GM18861 (cell line): ENCODE data around the gene NUMBL.
"Not testable (repeated sequence)": the region's sequence is repeated elsewhere in the genome, so short reads cannot be mapped to it uniquely, and the experiment has no call there.

Source experiments
- ATAC-seq: cut with Tn5 transposase; IDR thresholded peaks from one replicate; pipeline ENCODE4 v1.9.1; 2021; ENCODE audit not compliant: unreplicated experiment

NUMBL gene

GRCh38 chr19:40667602-40668001, 22.8 kb downstream of the NUMBL start:
- ATAC-seq, result no peak

DNA sequence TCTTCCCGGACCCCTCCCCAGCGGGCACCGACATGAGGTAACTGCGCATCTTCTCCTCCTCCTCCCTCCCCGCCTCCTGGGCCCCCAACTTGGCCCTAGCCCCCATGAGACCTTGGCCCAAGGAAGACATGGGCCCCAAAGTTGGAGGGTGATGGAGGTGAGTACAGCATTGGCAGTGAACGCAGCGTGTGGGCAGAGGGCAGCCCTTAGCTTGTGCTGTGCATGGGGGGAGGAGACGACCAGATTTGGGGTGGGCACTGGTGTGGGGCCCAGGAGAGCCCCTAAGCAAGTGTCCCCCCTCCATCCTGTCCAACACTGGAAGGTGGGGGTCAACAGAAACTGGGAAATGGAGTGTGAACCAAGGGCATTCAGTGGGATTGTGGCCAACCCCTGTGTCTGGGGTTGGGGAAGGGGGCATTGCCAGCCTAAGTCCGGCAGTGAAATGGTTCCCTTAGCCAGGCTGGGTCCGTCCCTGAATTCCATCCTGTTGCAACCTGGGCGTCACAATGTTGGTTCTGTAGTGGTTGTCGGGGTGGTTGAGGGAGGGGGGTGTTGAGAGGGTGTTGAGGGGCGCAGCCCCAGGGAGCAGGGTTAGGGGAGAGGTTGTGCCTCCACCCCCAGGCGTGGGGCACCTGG, 23.5 kb downstream of the NUMBL start:
- no peak for ATAC-seq

GRCh38 chr19:40663695-40664692, 26.5 kb downstream of the NUMBL start:
- no peak for ATAC-seq

GRCh38 chr19:40662925-40663694, 27.3 kb downstream of the NUMBL start:
- peak; percentile 68 for ATAC-seq

- no peak for ATAC-seq
Measured at GRCh38 chr19:40661616-40662015, 28.8 kb downstream of the NUMBL start.

- ATAC-seq, result no peak
Measured at GRCh38 chr19:40659566-40659965, 30.9 kb downstream of the NUMBL start.

DNA sequence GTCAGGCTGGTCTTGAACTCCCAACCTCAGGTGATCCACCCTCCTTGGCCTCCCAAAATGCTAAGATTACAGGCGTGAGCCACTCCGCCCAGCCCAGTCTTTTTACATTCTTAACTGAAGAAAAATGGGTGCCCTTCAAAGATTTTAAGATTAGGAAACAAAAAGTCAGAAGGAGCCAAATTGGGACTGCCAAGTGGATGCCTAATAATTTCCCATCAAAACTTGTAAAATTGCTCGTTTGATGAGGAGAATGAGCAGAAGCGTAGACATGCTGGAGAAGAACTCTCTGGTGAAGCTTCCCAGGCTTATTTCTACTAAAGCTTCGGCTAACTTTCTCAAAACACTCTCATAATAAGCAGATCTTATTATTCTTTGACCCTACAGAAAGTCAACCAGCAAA, 31.3 kb downstream of the NUMBL start:
- no peak for ATAC-seq

- ATAC-seq, result no peak
Measured at GRCh38 chr19:40658031-40658430, 32.4 kb downstream of the NUMBL start.

DNA sequence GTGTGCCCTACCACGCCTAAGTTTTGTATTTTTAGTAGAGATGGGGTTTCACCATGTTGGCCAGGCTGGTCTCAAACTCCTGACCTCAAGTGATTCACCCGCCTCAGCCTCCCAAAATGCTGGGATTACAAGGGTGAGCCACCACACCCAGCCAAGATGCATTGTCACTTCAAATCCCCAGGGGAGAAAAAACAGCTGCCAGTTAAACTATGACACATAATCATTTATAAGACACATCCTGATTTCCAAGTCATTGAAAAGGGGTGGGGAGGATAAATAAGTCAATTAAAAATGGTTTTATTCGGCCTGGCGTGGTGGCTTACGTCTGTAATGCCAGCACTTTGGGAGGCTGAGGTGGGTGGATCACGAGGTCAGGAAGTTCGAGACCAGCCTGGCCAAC, 34.8 kb downstream of the NUMBL start:
- not testable (repeated sequence) for ATAC-seq

GRCh38 chr19:40652303-40652702, 38.1 kb downstream of the NUMBL start:
- ATAC-seq, result not testable (repeated sequence)

DNA sequence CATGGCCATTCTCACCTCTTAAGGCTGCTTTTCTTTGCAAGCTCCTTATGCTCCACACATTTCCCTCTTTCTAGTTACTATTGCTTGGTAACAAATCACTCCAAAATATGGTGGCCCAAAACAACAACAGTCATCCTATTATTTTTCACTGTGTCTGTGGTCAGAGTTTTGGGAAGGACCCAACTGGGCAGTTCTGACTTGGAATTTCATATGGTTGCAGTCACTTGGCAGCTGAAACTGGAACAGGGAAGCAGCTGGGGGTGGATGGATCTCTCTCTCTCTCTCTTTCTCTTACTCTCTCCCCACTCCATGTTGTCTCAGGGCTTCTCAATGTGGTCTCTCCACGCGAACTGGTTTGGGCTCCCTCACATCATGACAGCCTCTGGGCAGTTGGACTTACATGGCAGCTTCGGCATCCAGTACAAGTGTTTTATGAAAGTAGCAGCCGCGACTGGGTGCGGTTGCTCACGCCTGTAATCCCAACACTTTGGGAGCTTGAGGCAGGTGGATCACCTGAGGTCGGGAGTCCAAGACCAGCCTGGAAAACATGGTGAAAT, 39.6 kb downstream of the NUMBL start:
- no peak for ATAC-seq

DNA sequence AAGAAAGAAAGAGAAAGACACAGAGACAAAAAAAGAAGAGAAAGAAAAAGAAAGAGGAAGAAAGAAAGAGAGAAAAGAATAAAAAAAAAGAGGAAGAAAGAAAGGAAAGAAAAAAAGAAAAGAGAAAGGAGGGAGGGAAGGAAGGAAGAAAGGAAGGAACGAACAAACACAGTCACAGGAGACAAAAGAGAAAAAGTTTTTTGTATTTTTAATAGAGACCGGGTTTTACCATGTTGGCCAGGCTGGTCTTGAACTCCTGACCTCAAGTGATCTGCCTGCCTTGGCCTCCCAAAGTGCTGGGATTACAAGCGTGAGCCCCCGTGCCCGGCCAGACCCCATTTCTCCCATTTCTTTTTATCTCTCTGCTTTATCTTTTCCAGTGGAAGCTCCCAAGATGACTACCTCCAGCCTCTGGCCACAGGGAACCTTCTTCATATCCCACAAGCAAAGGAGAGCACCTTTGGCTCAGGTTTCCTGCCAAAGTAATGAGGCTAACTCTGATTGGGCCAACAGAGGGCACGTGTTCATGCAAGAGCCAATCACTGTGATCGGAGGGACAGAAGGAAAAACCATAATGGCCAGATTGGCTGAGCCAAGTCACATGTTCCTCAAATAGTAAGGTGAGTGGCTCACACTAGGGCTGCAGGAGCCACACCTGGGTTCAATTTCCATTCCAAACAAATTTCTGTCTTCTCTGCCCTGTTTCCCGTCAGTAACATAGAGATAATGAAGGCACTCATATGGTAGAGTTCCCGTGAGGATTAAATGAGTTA, 40.4 kb downstream of the NUMBL start:
- not testable (repeated sequence) for ATAC-seq

DNA sequence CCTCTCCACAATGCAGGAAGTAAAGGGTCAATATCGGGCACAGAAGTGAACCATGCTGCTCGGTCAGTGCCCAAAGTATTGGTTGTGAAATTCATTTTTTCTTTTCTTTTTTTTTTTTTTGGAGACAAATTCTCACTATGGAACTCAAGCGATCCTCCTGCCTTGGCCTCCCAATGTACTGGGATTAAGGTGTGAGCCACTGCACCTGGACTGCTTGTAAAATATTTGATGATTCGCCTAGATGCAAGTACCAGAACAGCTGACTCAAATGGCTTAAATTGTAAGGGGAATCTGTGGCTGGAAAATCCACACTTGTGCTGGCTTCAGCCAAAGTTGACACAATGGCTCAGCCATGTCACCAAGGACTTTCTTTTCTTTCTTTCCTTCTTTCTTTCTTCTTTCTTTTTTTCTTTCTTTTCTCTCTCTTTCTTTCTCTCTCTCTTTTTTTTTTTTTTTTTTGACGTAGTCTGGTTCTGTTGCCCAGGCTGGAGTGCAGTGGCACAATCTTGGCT, 43.7 kb downstream of the NUMBL start:
- ATAC-seq, result no peak

DNA sequence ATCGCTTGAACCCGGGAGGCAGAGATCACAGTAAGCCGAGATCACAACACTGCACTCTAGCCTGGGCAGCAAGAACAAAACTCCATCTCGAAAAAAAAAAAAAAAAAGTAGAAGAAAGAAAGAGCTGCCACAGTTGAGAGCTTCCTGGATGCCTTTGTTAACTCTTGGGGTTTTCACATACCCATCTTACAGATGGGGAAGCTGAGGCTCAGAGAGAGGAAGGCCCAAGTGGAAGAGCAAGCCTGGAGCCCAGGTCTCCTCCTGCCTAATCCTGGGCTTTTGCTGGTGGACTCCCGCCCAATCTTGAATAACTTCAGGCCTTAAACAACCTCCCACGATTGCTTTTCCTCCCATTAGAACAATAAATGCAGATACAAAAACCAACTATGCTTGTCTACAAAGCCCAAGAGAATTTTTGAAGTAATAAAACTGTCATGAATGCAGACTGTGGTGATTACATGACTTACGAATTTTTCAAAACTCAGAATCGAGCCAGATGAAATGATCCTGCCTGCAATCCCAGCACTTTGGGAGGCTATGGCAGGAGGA, 47.6 kb downstream of the NUMBL start:
- ATAC-seq, result no peak

DNA sequence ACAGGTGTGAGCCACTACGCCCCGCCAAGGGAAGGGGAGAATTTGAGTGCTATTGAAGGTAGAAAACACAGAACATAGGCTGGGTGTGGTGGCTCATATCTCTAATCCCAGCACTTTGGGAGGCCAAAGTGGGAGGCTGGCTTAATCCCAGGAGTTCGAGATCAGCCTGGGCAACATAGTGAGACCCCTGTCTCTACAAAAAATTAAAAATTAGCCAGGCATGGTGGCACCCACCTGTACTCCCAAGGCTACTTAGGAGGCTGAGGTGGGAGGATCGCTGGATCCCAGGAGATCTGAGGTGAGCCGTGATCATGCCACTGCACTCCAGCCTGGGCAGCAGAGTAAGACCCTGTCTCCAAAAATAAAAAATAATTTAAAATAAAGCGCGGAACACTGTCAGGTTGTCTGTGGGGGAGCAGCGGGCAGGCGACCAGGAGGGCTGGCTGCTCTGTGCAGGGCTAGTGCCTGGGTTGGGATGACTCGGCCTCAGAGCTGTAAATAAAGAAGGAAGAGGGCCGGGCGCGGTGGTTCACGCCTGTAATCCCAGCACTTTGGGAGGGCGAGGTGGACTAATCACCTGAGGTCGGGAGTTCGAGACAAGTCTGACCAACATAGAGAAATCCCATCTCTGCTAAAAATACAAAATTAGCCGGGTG, 48.3 kb downstream of the NUMBL start:
- no peak for ATAC-seq

DNA sequence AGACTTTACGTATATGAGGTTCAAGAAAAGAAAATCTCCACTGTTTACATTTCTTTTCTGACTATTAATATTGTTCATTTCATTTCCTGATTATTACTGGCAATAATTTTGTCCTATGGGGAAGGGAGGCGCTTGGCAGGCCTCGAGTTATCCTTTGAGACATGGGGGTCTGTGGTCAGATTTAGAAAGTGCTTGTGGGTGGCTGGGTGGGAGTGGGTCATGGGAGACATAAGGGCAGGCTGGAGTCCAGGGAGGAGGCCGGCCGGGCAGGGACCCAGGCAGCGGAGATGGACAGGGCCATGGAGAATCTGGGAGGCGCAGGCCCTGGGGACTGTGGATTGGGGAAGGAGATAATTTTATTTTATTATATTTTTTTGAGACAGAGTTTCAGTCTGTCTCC, 49.2 kb downstream of the NUMBL start:
- no peak for ATAC-seq

GRCh38 chr19:40640744-40641143, 49.7 kb downstream of the NUMBL start:
- ATAC-seq, result no peak

- no peak for ATAC-seq
Measured at GRCh38 chr19:40639638-40639982, 50.8 kb downstream of the NUMBL start.

DNA sequence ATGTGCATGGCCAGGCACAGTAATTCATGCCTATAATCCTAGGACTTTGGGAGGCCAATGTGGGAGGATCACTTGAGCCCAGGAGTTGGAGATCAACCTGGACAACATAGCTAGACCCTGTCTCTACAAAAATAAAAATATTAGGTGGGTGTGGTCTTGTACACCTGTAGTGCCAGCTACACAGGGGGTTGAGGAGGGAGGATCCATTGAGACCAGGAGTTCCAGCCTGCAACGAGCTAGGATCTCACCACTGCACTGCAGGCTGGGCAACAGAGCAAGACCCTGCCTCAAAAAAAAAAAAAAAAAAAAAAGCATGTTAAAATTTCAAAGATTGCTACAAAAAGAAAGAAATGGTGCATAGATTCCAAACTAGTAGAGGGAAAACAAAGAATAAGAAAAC, 52.1 kb downstream of the NUMBL start:
- ATAC-seq, result no peak
